Small intestine (tissue), 7 donors: ENCODE results near the gene EFCAB11. TPM values are rescaled to one million over a fixed set of nuclear protein-coding genes. Genes with fewer than 3 reads are reported as not detected.
A peak's percentile ranks its signal among the peaks of the same experiment; 100 is the strongest.
"Not testable (repeated sequence)": the region's sequence is repeated elsewhere in the genome, so short reads cannot be mapped to it uniquely, and the experiment has no call there.

Source experiments
- DNase-seq, 2 donors: peaks; one replicate each; pipeline versions ENCODE4 v3.0.0 to v3.0.0-alpha.2; 2013
- FAIRE-seq: peaks from 2 replicates; lab custom pipeline; 2012; peaks lifted over from hg19 to GRCh38; lab: Jason Lieb, UNC
- H3K27ac ChIP-seq, 3 donors: one replicate each; pipeline ENCODE4 v1.5.1; 2013; ENCODE audit warnings: low read length in 2 of 3, mild to moderate bottlenecking in 2 of 3, control low read depth in 1 of 3, inconsistent platforms in 1 of 3, low read depth in 1 of 3, moderate library complexity in 1 of 3
- H3K27me3 ChIP-seq, 3 donors: one replicate each; pipeline ENCODE4 v1.6.1; 2013; ENCODE audit warnings: low read length in 3 of 3, inconsistent platforms in 1 of 3; ENCODE audit not compliant: control insufficient read depth in 3 of 3, insufficient read depth in 3 of 3
- H3K36me3 ChIP-seq, 3 donors: one replicate each; pipeline ENCODE4 v1.6.1; 2013; ENCODE audit warnings: low read length in 3 of 3, inconsistent platforms in 1 of 3, low read depth in 1 of 3, mild to moderate bottlenecking in 1 of 3, moderate library complexity in 1 of 3; ENCODE audit not compliant: control insufficient read depth in 3 of 3, insufficient read depth in 2 of 3
- H3K4me1 ChIP-seq, 3 donors: one replicate each; pipeline ENCODE4 v1.6.1; 2013; ENCODE audit warnings: low read length in 2 of 3, inconsistent platforms in 1 of 3, low read depth in 1 of 3, mild to moderate bottlenecking in 1 of 3, moderate library complexity in 1 of 3; ENCODE audit not compliant: control insufficient read depth in 3 of 3, insufficient read depth in 2 of 3
- H3K4me3 ChIP-seq, 3 donors: one replicate each; pipeline ENCODE4 v1.5.1; 2013; ENCODE audit warnings: low read length in 3 of 3, control low read depth in 1 of 3, inconsistent platforms in 1 of 3, low read depth in 1 of 3, mild to moderate bottlenecking in 1 of 3, moderate library complexity in 1 of 3
- H3K9me3 ChIP-seq, 2 donors: one replicate each; pipeline ENCODE4 v1.6.1; 2013; ENCODE audit warnings: low read depth in 1 of 2, low read length in 1 of 2; ENCODE audit not compliant: control insufficient read depth in 2 of 2, insufficient read depth in 1 of 2
- WGBS, 3 donors: extraction: QIAGEN DNeasy Blood & Tissue Kit; methylation state at CpG; one replicate each; pipeline ENCODE4 v1.1.7; 2013; 5-methylcytosine and 5-hydroxymethylcytosine counted together
- polyA plus RNA-seq, 4 donors: library from polyadenylated mRNA; stranded (reverse) in 3 of 4; unstranded in 1 of 4; fragments of 200-250 nt in 3 of 4; fragments of 120-200 nt in 1 of 4; gene quantifications; one replicate each; pipeline versions ENCODE4 v1.2.1 to v1.2.3, GENCODE V29; 2013
- donor health status: healthy with polysubstance abuse.
- donor health status: control.
- donor health status: control.
- donor health status: Bipolar disorder and iron deficiency.
- donor health status: healthy.

EFCAB11 gene
- polyA plus RNA-seq, 4 donors = 3.8 to 15.4 (median 7.8) TPM

- Histone ChIP-seq H3K9me3 (no peaks in the 10 kb centered on the region), H3K27me3 (no peaks in the 10 kb centered on the region), H3K4me1 (no peaks in the 10 kb centered on the region), H3K36me3 (no peaks in the 10 kb centered on the region), H3K27ac (no peak overlapping the region), H3K4me3 (no peak overlapping the region)
- FAIRE-seq (no peak), DNase-seq (no peak)
- 72 to 75% (median 74%) methylated on average over 4 of the region's 4 CpGs for WGBS, 3 donors
Measured at GRCh38 chr14:89902881-89903280, 51.6 kb downstream of the EFCAB11 start.

GRCh38 chr14:89900802-89901201, 53.7 kb downstream of the EFCAB11 start:
- FAIRE-seq = no peak
- Histone ChIP-seq H3K27me3 (no peaks in the 10 kb centered on the region), H3K4me3 (no peak overlapping the region), H3K9me3 (no peaks in the 10 kb centered on the region), H3K36me3 (peaks cover 0 to 3% (median 0%) of the 10 kb centered on the region in 3 donors), H3K4me1 (no peaks in the 10 kb centered on the region), H3K27ac (no peak overlapping the region)
- WGBS, 3 donors = 75 to 89% (median 83%) methylated on average over 4 of the region's 4 CpGs
- no peak for DNase-seq

DNA sequence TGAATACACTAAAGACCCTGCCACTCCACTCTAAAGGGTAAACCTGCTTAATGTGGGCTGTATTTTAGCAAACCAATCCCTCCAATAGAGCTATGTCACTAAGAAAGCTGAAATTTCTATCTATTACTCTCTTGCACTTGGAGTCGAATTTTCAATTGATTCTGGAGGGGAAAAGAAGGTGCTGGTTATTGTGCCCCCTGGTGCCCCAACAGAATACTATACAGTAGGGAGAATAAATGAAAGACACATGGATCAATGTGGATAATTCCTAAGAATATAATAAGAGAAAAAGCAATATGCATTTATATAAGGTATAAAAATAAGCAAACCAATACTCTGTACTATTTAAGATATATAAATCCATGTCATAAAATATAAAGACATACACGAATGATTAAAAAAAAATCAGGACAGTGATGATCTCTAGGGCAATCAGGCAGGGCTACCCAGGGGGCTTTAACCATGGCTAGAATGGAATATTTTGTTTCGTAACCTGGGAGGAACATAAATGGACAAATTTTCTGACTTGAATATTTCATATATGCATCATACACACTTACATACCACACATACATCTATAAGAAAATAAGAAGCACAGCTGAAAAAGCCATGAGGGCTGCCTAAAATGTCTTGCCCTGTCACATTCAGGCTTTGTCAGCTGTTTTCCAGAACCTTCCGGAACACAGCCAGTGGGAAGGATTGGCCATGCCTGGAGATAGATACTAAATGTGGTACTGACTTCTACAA, 54.4 kb downstream of the EFCAB11 start:
- Histone ChIP-seq H3K27me3 (no peaks in the 10 kb centered on the region), H3K27ac (no peak overlapping the region), H3K4me3 (no peak overlapping the region), H3K36me3 (peaks cover 0 to 3% (median 0%) of the 10 kb centered on the region in 3 donors), H3K4me1 (no peaks in the 10 kb centered on the region), H3K9me3 (no peaks in the 10 kb centered on the region)
- 72 to 85% (median 76%) methylated on average over 4 of the region's 4 CpGs for WGBS, 3 donors
- FAIRE-seq (peak; percentile 36), DNase-seq (peak; percentile 37 to 42)

DNA sequence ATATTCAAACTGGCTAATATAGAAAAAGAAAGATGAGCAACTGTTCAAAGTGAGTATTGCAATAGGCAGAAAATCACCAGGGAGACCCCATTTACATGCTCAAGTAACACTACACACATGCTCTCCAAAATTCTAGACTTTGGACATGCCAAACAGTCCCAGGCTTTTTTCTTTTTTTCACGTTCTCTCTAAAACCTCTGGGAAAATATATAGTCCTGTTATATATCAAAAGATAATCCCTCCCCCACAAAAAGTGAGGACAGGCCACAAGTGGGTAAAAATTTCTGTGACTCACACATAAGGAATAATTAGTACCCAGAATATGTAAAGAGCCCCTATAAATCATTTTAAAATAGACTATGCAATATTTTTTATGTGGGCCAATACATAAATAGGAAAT, 55.2 kb downstream of the EFCAB11 start:
- peaks cover 0 to 3% (median 0%) of the 10 kb centered on the region in 3 donors for H3K36me3 ChIP-seq
- H3K9me3 ChIP-seq = no peaks in the 10 kb centered on the region
- H3K27me3 ChIP-seq = no peaks in the 10 kb centered on the region
- no peak overlapping the region for H3K27ac ChIP-seq
- WGBS, 3 donors = 84 to 88% (median 88%) methylated on average over 1 of the region's 1 CpG
- DNase-seq (no peak), FAIRE-seq (no peak)
- H3K4me1 ChIP-seq = no peaks in the 10 kb centered on the region
- no peak overlapping the region for H3K4me3 ChIP-seq

DNA sequence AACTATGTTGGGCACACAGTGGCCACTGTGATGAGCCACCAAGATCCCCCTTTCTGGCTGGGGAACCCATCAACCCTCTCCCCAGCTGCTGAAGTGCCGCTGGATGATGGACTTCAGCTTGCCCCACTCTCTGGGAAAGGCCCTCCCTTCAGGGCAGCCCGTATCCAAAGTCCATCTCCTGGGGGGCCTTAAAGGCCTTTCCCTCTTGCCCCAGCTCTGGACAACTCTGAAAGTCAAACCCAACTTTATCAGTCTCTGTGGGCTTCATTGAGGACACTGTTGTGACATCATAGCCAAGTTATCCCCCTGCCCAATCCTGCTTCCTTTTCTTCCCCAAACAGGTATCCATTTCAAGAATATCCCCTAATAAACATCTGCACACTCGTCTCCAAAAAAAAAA, 61.1 kb downstream of the EFCAB11 start:
- not testable (repeated sequence) for H3K36me3 ChIP-seq

DNA sequence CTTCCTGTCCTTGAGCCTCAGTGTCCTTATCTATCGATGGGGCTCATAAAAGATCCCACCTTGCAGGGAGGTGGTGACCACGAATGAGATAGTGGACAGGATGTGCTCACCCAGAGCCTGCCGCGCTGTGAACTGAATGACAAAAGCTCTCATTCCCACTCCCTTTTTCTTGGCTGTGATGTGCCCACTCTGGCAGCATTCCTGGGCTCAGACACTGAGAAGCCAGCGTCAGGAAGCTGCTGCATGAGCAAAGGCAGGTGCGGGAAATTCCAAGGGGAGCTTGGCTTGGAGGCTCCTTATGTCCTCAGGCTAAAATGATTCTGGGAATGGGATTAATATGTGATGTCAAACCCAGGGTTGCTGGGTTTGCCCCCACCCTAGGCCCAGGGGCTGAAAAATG, 61.6 kb downstream of the EFCAB11 start:
- 78 to 86% (median 83%) methylated on average over 6 of the region's 6 CpGs for WGBS, 3 donors
- no peaks in the 10 kb centered on the region for H3K27me3 ChIP-seq
- no peak overlapping the region for H3K27ac ChIP-seq
- H3K4me3 ChIP-seq = no peak overlapping the region
- no peaks in the 10 kb centered on the region for H3K9me3 ChIP-seq
- peaks cover 0 to 3% (median 2%) of the 10 kb centered on the region in 3 donors for H3K36me3 ChIP-seq
- H3K4me1 ChIP-seq = no peaks in the 10 kb centered on the region
- DNase-seq (no peak), FAIRE-seq (no peak)

More for the DNA sequence above, 61.1 kb downstream of the EFCAB11 start:
- WGBS, 3 donors = 61 to 85% (median 71%) methylated on average over 3 of the region's 3 CpGs
- FAIRE-seq, H3K27ac ChIP-seq, H3K4me1 ChIP-seq, H3K4me3 ChIP-seq, H3K9me3 ChIP-seq, H3K27me3 ChIP-seq, DNase-seq: not testable (repeated sequence)

GRCh38 chr14:89891721-89892120, 62.8 kb downstream of the EFCAB11 start:
- FAIRE-seq, H3K4me3 ChIP-seq, H3K4me1 ChIP-seq, H3K36me3 ChIP-seq, DNase-seq, H3K9me3 ChIP-seq, H3K27ac ChIP-seq, H3K27me3 ChIP-seq: not testable (repeated sequence)
- WGBS, 3 donors = 98% methylated on average over 25 to 35 of the region's 35 CpGs

DNA sequence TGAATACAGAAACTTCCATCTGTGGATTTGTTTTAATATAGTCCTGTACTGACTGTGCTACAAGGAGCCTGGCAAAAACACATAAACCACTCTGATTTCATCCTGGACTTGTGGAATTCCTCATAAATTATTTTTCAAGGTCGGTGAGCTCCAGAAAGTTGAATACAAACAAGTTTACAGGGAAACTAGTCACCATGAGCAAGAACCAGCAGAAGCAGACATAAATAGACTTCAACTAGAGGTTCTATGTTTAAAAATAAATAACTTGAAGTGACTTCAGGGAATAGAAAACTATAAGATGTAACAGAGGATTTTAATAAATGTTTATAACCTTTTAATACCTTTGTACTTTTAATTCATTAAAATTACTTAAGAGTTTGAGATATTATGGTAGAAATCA, 63.5 kb downstream of the EFCAB11 start:
- no peak overlapping the region for H3K27ac ChIP-seq
- H3K4me3 ChIP-seq = no peak overlapping the region
- FAIRE-seq (no peak), DNase-seq (no peak)
- H3K4me1 ChIP-seq = no peaks in the 10 kb centered on the region
- H3K36me3 ChIP-seq = peaks cover 0 to 2% (median 0%) of the 10 kb centered on the region in 3 donors
- H3K9me3 ChIP-seq = peaks cover 0 to 2% of the 10 kb centered on the region in 2 donors
- H3K27me3 ChIP-seq = no peaks in the 10 kb centered on the region
- WGBS, 3 donors = 83 to 96% (median 89%) methylated on average over 1 of the region's 1 CpG
